Prostate gland (tissue), 2 donors: Measurements from ENCODE around the gene C1orf226.

Source experiments
- CTCF ChIP-seq, 4 experiments: fragments of 200-600 bp in 2 of 4; fragments of 450-650 bp in 2 of 4; sonication (generic) in 2 of 4; IDR thresholded peaks; 1 replicate in 3 of 4; 2 replicates in 1 of 4; pipeline ENCODE4 v1.5.1; 2016 to 2019; ENCODE audit warnings: antibody characterized with exemption in 4 of 4, mild to moderate bottlenecking in 2 of 4, moderate library complexity in 2 of 4
- POLR2A ChIP-seq: fragments of 450-650 bp; IDR thresholded peaks from one replicate; pipeline ENCODE4 v1.6.1; 2016; ENCODE audit warnings: antibody characterized with exemption, mild to moderate bottlenecking
- POLR2AphosphoS5 ChIP-seq: sonication (generic); formaldehyde crosslinking; IDR thresholded peaks from one replicate; pipeline ENCODE4 v1.6.1; 2017; ENCODE audit warnings: antibody characterized with exemption

- TF ChIP-seq POLR2AphosphoS5 (no peak), POLR2A (no peak), CTCF (IDR thresholded peaks at IDR 0.05) (no peak)
Observed at GRCh38 chr1:162370721-162371120, 10.8 kb upstream of the C1orf226 start.
